IMR-90 (cell line): ENCODE data around the gene ANKRD13B.

Experiments used
- BHLHE40 ChIP-seq: fragments of 150-350 bp; IDR thresholded peaks from 2 replicates; pipeline ENCODE4 v1.6.1; 2016; ENCODE audit warnings: mild to moderate bottlenecking, low read depth, low read length
- CEBPB ChIP-seq: IDR thresholded peaks from 2 replicates; pipeline ENCODE4 v1.6.1; 2012; ENCODE audit warnings: low read depth, low read length, improper control_type of control experiment
- CHD1 ChIP-seq: IDR thresholded peaks from 2 replicates; pipeline ENCODE4 v1.6.1; 2012; ENCODE audit warnings: low read depth, low read length, improper control_type of control experiment
- ELK1 ChIP-seq: fragments of 150-350 bp; IDR thresholded peaks from 2 replicates; pipeline ENCODE4 v1.6.1; 2016; ENCODE audit warnings: low read depth, mild to moderate bottlenecking, low read length, moderate library complexity, borderline replicate concordance
- FOS ChIP-seq: fragments of 150-350 bp; IDR thresholded peaks from 2 replicates; pipeline ENCODE4 v1.6.1; 2016; ENCODE audit warnings: low read depth, low read length
- MXI1 ChIP-seq: IDR thresholded peaks from 2 replicates; pipeline ENCODE4 v1.6.1; 2012; ENCODE audit warnings: low read depth, mild to moderate bottlenecking, low read length, moderate library complexity, borderline replicate concordance
- NFE2L2 ChIP-seq: fragments of 150-350 bp; IDR thresholded peaks from 2 replicates; pipeline ENCODE4 v1.6.1; 2016; ENCODE audit warnings: low read depth, mild to moderate bottlenecking, low read length
- POLR2A ChIP-seq: IDR thresholded peaks from 2 replicates; pipeline ENCODE4 v1.6.1; 2012; ENCODE audit warnings: mild to moderate bottlenecking, low read depth, low read length
- RAD21 ChIP-seq: IDR thresholded peaks from 2 replicates; pipeline ENCODE4 v1.6.1; 2012; ENCODE audit warnings: low read length, improper control_type of control experiment
- RCOR1 ChIP-seq: IDR thresholded peaks from 2 replicates; pipeline ENCODE4 v1.6.1; 2012; ENCODE audit warnings: mild to moderate bottlenecking, low read length, improper control_type of control experiment; ENCODE audit not compliant: insufficient replicate concordance
- RFX5 ChIP-seq: IDR thresholded peaks from 2 replicates; pipeline ENCODE4 v1.8.0; 2012; ENCODE audit warnings: low read depth, mild to moderate bottlenecking, low read length, moderate library complexity
- SMC3 ChIP-seq: fragments of 150-350 bp; IDR thresholded peaks from 2 replicates; pipeline ENCODE4 v1.6.1; 2016; ENCODE audit warnings: low read depth, mild to moderate bottlenecking, antibody characterized with exemption, low read length, moderate library complexity
- USF2 ChIP-seq: fragments of 150-350 bp; IDR thresholded peaks from 2 replicates; pipeline ENCODE4 v1.6.1; 2017; ENCODE audit warnings: mild to moderate bottlenecking, antibody characterized with exemption, low read length, low read depth
- TF ChIP-seq, protein P1 (sequence below): conservative IDR thresholded peaks from 2 replicates; pipeline ENCODE4 v1.5.1; 2012; ENCODE audit warnings: mild to moderate bottlenecking, low read depth, low read length, improper control_type of control experiment

DNA sequence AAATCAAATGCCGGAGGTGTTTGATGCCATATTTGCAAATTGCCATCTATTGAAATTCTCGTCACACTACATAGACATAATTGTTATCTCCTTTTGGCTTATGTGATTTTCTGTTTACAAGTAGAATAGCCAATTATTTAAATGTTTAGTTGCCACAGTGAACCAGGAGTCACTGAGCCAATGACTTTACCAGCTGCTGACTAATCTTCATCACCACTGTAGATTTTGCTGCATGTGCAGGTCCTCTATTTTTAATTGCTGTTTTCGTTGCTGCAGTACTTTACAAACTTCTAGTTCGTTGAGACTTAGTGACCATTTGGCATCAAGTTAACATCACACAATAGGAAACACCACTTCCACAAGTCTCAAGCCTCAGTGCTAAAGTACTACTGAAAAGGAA lies 48.9 kb upstream of the ANKRD13B start:
- TF ChIP-seq, protein P1, sequence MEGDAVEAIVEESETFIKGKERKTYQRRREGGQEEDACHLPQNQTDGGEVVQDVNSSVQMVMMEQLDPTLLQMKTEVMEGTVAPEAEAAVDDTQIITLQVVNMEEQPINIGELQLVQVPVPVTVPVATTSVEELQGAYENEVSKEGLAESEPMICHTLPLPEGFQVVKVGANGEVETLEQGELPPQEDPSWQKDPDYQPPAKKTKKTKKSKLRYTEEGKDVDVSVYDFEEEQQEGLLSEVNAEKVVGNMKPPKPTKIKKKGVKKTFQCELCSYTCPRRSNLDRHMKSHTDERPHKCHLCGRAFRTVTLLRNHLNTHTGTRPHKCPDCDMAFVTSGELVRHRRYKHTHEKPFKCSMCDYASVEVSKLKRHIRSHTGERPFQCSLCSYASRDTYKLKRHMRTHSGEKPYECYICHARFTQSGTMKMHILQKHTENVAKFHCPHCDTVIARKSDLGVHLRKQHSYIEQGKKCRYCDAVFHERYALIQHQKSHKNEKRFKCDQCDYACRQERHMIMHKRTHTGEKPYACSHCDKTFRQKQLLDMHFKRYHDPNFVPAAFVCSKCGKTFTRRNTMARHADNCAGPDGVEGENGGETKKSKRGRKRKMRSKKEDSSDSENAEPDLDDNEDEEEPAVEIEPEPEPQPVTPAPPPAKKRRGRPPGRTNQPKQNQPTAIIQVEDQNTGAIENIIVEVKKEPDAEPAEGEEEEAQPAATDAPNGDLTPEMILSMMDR = no peak
- TF ChIP-seq RCOR1 (no peak), POLR2A (no peak), USF2 (no peak), ELK1 (no peak), NFE2L2 (no peak), BHLHE40 (no peak), CHD1 (no peak), SMC3 (no peak), RFX5 (no peak), RAD21 (no peak), FOS (no peak), CEBPB (no peak), MXI1 (no peak)
